RWPE2 (cell line): ENCODE measurements around the gene AKIP1.

Experiments used
- ATAC-seq: fragments of 200-7000 bp; cut with Tn5 transposase; 3 replicates; pipeline ENCODE4 v1.9.1; 2021; ENCODE audit warnings: low read depth
- DNase-seq: peaks from one replicate; pipeline ENCODE4 v3.0.0-alpha.2; 2020; ENCODE audit warnings: low spot score
- H3K27ac ChIP-seq: fragments of 450-650 bp; 2 replicates; pipeline ENCODE4 v1.5.1; 2017; ENCODE audit warnings: mild to moderate bottlenecking; ENCODE audit not compliant: poor library complexity, severe bottlenecking
- H3K27me3 ChIP-seq: fragments of 250-450 bp; sonication (Bioruptor Pico); 2 replicates; pipeline ENCODE4 v1.5.1; 2021; ENCODE audit warnings: mild to moderate bottlenecking, moderate library complexity; ENCODE audit not compliant: insufficient read depth, poor library complexity, severe bottlenecking
- H3K36me3 ChIP-seq: fragments of 250-450 bp; sonication (Bioruptor Pico); 2 replicates; pipeline ENCODE4 v1.5.1; 2020; ENCODE audit warnings: low read depth, mild to moderate bottlenecking, moderate library complexity
- H3K4me1 ChIP-seq: fragments of 250-450 bp; sonication (Bioruptor Pico); 2 replicates; pipeline ENCODE4 v1.5.1; 2021; ENCODE audit warnings: mild to moderate bottlenecking, moderate library complexity; ENCODE audit not compliant: insufficient read depth, poor library complexity, severe bottlenecking
- H3K4me3 ChIP-seq: fragments of 250-450 bp; sonication (Bioruptor Pico); 2 replicates; pipeline ENCODE4 v1.5.1; 2021; ENCODE audit warnings: mild to moderate bottlenecking, moderate library complexity; ENCODE audit not compliant: severe bottlenecking
- H3K9me3 ChIP-seq: fragments of 250-450 bp; sonication (Bioruptor Pico); 2 replicates; pipeline ENCODE4 v1.5.1; 2021; ENCODE audit warnings: mild to moderate bottlenecking, moderate library complexity; ENCODE audit not compliant: severe bottlenecking
- TF ChIP-seq, protein P1 (sequence below): fragments of 450-650 bp; IDR thresholded peaks from one replicate; pipeline ENCODE4 v1.5.1; 2017; ENCODE audit warnings: mild to moderate bottlenecking, moderate library complexity; ENCODE audit not compliant: poor library complexity, severe bottlenecking

Gene AKIP1

GRCh38 chr11:8942518-8943066 is 31.6 kb downstream of the AKIP1 start, which contains the start of gene ASCL3:
Gene ASCL3 (minus strand): TSS chr11:8943016. CDS start chr11:8938161, 4,855 bp downstream.
- DNase-seq = no peak
- no peaks in the 10 kb centered on the region for H3K9me3 ChIP-seq
- peaks cover 6% of the 10 kb centered on the region; the same call in 1 of the 2 replicates for H3K36me3 ChIP-seq
- H3K4me3 ChIP-seq = no peak within 1 kb of the TSS
- no peak within 1 kb of the TSS for H3K27ac ChIP-seq
- no peak for ATAC-seq
- H3K4me1 ChIP-seq = no peaks in the 10 kb centered on the region
- TF ChIP-seq, protein P1, sequence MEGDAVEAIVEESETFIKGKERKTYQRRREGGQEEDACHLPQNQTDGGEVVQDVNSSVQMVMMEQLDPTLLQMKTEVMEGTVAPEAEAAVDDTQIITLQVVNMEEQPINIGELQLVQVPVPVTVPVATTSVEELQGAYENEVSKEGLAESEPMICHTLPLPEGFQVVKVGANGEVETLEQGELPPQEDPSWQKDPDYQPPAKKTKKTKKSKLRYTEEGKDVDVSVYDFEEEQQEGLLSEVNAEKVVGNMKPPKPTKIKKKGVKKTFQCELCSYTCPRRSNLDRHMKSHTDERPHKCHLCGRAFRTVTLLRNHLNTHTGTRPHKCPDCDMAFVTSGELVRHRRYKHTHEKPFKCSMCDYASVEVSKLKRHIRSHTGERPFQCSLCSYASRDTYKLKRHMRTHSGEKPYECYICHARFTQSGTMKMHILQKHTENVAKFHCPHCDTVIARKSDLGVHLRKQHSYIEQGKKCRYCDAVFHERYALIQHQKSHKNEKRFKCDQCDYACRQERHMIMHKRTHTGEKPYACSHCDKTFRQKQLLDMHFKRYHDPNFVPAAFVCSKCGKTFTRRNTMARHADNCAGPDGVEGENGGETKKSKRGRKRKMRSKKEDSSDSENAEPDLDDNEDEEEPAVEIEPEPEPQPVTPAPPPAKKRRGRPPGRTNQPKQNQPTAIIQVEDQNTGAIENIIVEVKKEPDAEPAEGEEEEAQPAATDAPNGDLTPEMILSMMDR = no peak
- H3K27me3 ChIP-seq = no peaks in the 10 kb centered on the region

DNA sequence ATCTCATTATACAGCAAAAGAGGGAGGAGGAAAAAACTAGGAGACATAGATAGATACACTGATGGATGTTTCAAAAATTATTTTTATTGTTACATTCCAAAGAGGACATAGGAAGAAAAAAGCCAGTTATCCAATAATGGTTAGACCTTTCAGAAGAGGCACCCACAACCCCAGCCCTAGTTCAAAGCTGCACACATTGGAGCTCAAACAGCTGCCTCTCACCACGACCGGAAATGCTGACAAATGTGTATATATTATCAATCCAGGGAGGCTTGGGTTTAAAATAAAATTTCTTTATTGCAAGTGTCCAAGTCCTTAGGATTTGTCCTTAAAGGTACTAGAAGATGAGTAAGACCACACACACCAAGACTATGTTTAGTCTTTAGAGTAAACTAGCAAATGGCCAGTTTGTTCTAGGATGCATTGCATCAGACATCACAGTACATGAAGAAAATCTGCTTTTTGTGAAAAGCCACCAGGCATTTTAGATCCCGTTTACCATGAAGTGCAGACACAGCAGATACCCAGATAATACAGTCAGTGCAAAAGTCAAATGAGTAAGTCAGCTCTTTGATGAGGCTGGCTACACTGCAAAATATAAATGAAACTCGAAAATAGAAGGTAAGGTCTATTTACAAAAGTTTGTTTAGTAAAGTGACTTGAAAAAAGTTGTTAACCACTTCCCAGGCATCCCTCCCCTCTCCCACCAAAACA is 36.4 kb downstream of the AKIP1 start:
- H3K27me3 ChIP-seq = no peaks in the 10 kb centered on the region
- DNase-seq (no peak), ATAC-seq (no peak)
- no peaks in the 10 kb centered on the region for H3K4me1 ChIP-seq
- H3K27ac ChIP-seq = no peak overlapping the region
- no peak overlapping the region for H3K4me3 ChIP-seq
- peaks cover 41% of the 10 kb centered on the region for H3K36me3 ChIP-seq
- no peaks in the 10 kb centered on the region for H3K9me3 ChIP-seq
- TF ChIP-seq, protein P1 = no peak

DNA sequence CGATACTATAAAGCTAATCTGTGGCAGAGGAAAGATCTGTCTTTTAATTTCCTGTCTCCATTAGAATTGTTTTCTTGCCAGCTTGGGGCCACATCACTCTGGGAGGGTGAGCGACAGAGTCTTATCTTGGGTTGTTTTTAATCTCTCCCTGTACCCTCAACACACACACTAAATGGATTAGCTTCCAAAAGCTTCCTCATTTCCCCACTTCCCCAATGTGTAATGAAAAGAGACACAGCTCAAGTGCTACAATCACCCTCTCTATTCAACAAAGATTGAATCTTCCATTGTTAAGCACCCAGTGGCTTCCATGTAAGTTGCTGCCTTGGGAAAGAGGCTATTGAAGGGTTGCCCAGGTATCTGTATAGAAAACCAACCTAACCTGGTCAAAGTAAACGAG is 37.9 kb downstream of the AKIP1 start:
- no peak overlapping the region for H3K4me3 ChIP-seq
- no peaks in the 10 kb centered on the region for H3K4me1 ChIP-seq
- peaks cover 54% of the 10 kb centered on the region for H3K36me3 ChIP-seq
- H3K9me3 ChIP-seq = no peaks in the 10 kb centered on the region
- DNase-seq = no peak
- H3K27ac ChIP-seq = no peak overlapping the region
- TF ChIP-seq, protein P1 = no peak
- no peaks in the 10 kb centered on the region for H3K27me3 ChIP-seq
- ATAC-seq = no peak

- TF ChIP-seq, protein P1 = no peak
- DNase-seq = no peak
- Histone ChIP-seq H3K4me3 (no peak overlapping the region), H3K27ac (no peak overlapping the region), H3K9me3 (no peaks in the 10 kb centered on the region), H3K4me1 (no peaks in the 10 kb centered on the region), H3K27me3 (no peaks in the 10 kb centered on the region), H3K36me3 (peaks cover 39% of the 10 kb centered on the region)
- ATAC-seq = no peak
These were observed 45.9 kb downstream of the AKIP1 start for GRCh38 chr11:8956860-8957259.
